Measurements from ENCODE around the gene TSPAN15.

The TSPAN15 gene

DNA sequence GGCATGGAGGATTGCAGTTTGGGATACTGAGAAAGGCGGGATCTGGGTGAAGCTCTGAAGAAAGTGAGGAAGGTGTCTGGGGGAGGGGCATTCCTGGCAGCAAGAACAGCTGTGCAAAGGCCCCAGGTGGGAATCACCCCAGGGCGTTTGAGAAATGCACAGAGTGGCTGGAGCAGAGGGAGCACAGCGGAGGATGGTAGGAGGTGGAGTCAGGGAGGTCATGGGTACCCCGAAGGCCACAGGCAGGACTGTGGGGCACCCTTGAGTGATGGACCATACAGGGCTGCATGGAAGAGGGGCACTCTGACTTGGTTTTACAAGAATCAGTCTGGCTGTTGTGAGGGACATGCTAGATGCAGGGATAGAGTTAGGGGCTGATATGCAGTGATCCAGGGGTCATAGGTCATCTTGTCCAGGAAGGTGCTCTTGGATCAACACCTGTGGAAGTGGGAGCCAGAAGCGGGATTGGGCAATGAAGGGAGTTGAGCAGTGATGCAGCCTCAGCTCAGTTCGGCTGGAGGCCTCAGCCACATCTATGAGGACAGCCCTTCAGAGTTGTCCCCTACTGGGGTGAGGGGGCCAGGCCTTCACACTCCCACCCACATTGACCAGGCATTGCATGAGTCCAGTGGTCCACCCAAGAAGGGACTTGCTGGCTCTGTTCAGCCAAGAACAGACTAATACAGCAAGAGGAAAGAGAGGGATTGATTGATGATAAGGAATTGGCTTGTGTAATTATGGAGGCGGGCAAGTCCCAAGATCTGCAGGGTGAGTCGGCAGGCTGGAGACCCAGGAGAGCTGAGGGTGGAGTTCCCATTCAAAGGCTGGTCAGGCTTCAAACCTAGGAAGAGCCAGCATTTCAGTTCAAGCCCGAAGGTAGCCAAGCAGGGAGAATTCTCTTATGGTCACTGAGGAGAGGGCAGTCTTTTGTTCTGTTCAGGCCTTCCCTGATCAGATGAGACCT, 48.7 kb downstream of the TSPAN15 start:
- in situ Hi-C loops (cut with MboI; ENCODE audit: low sequenced_read_pairs): loop anchor here (25.0 kb wide), 1 partner anchor 137 kb away; the partner anchor contains the start of gene FAM241B

DNA sequence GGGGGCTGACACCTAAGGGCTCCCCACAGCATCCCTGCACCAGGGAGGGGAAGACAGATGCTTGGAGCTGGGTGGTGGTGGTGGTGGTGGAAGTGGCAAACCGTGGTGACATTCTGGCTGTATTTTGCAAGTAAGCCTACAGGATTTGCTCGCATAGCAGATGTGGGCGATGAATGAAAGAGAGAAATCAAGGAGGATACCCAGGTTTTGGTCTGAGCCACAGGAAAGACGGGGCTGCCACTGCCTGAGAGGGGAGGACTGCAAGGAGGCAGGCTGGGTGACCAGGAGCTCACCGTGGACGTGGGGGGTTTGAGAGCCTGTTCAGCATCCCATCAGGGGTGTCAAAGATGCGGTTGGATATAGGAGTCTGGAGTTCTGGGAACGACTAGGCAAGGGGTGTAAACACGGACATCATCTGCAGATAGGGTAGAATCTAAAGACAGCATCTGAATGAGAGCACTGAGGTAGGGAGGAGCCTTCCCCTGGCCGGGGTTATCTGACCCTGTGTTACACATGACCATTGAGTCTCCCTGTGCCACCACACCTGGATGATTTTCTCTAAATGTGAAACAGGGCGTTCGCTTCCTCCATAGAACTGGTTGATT, 49.7 kb downstream of the TSPAN15 start:
- in situ Hi-C loops (cut with MboI; ENCODE audit: low sequenced_read_pairs): loop anchor here (25.0 kb wide), 1 partner anchor 136 kb away; the partner anchor contains the start of gene FAM241B

DNA sequence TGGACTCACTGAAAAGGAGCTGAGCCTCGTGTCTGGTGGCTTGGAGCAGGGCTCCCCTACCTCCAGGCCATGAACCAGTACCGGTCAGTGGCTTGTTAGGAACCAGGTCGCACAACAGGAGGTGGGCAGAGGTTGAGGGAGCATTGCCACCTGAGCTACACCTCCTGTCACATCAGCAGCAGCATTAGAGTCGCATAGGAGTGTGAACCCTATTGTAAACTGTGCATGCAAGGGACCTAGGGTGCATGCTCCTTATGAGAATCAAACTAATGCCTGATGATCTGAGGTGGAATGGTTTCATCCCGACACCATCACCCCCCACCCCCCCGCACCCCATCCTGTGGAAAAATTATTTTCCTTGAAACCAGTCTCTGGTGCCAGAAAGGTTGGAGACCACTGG, 50.4 kb downstream of the TSPAN15 start:
- in situ Hi-C loops (cut with MboI; ENCODE audit: low sequenced_read_pairs): loop anchor here (25.0 kb wide), 1 partner anchor 136 kb away; the partner anchor contains the start of gene FAM241B

DNA sequence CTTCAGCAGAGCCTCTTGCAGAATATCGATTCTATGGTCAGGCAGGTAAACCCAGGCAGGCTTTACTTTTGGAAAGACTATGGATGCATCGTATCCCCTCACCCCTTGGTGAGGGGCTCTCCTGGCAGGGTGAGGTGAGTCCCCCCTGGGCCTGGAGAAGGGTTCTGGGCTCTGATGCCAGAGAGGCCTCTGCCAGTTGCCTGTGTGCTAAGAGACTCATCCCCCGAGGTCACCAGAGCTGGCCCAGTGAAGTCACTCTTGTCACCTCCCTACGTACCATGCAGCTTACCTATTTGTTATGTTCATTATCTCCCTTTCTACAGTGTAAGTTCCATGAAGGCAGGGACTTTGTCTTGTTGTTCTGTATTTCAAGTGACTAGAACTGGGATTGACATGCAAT, 51.3 kb downstream of the TSPAN15 start:
- in situ Hi-C loops (cut with MboI; ENCODE audit: low sequenced_read_pairs): loop anchor here (25.0 kb wide), 1 partner anchor 135 kb away; the partner anchor contains the start of gene FAM241B

DNA sequence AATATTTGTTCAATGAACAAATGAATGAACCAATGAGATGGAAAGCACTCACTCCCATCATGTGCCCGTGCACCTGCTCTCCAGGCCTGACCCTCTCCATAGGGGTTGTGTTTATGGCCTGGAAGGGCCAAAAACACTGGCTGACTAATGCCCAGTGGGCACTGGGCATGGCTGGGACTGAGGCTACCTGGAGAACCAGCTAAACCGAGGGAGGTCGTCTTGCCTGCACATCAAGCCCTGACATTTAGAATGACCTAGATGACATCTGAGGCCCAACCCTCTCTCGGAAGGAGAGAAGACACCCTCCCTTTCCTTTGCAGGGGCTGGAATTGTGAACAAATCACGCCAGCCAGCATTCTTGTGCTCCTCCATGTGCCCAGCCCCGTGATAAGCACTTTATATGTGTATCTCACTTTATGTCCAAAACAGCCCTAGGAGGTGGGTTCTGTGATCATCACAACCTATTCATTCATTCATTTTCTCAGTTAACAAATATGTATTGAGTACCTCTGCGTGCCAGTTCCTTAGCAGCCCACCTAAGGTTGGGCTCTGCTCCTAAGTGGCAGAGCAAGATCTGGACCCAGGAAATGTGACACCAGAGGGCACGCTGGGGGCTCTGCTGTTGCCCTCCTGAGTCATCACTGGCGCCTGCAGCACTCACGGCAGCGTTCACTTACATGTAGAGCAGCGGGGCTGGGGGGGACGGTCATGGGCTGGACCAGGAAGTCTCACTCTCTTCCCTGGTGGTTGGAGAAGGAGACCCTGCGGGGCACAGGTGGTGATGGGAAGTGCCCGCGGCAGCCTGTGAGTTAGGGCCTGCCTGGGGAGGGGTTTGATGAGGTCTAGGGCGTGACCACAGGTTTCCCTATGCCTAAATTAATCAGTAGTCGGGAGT, 52.0 kb downstream of the TSPAN15 start:
- in situ Hi-C loops (cut with MboI; ENCODE audit: low sequenced_read_pairs): loop anchor here (25.0 kb wide), 1 partner anchor 134 kb away; the partner anchor contains the start of gene FAM241B

DNA sequence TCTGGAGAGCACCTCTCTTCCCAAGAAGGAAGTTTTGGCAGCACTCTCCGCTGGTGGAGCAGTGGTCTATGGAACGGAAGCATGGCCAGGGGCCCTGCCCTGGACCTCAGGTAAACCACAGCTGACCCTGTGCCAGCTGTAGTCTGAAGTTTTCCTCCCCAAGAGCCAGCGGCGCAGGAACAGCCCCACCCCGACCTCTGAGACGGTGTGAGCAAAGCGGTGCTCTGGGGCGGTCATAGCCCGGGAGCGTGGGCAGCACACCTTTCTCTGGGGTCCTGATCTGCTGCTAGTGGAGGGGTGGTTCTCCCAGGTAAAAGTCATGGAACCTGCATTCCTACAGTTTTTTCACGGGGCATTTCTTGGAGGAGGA, 52.6 kb downstream of the TSPAN15 start:
- in situ Hi-C loops (cut with MboI; ENCODE audit: low sequenced_read_pairs): loop anchor here (25.0 kb wide), 1 partner anchor 133 kb away; the partner anchor contains the start of gene FAM241B

DNA sequence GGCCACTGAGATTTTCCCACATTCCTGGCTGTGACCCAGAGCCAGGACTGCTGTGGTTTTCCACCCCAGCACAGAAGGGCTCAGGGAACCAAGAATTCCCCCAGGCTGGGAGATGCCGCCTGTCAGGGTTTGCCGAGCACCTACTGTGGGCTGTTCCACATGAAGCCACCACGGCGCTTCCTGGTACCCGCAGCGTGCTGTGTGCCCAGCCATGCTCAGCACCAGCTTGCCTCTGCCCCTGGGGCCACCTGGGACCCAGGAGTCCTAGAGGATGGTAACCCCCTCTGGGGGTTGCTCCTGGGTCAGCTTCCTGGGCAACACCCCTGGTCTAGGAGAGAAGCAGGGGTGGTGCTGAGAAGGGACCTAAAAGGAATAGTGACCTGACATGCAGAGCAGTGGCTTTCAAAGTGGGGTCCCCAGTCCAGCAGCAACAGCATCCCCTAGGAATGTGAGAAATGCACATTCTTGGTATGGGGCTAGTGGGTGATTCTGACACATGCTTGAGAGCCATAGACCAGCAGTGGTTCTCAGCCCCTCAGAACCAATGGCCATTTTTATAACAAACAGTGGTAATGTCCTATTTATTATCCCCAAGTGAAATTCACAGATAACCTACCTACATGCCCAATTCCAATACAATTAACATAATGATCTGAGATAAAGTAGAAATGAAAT, 53.4 kb downstream of the TSPAN15 start:
- in situ Hi-C loops (cut with MboI; ENCODE audit: low sequenced_read_pairs): loop anchor here (25.0 kb wide), 1 partner anchor 133 kb away; the partner anchor contains the start of gene FAM241B

DNA sequence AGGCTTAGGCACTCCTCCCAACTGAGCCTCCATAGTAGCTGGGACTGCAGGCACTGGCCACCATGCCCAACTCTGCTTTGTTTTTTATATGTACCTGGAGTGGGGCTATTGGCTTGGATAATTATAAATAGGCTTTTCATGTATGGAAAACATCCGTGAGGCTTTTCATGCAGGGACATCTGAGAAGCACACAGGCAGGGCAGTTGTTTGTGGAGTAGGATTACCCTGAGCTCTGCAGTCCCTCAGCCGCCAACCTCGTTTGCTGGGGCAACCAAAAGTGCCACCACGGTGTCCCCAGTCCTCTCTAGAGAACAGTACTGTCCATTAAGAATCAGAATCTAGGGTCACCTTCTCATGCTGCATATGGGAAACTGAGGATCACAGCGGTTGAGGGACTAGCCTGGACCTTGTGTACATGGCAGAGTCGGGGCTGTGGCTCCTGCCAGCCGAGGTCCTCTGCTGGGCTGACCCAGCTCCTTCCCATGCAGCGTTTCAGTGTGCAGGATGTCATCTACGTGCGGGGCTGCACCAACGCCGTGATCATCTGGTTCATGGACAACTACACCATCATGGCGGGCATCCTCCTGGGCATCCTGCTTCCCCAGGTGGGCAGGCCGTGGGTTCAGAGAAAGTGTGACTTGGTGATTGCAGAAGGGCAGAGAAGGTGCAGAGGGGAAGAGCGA, 54.5 kb downstream of the TSPAN15 start:
- in situ Hi-C loops (cut with MboI; ENCODE audit: low sequenced_read_pairs): loop anchor here (25.0 kb wide), 1 partner anchor 132 kb away; the partner anchor contains the start of gene FAM241B

DNA sequence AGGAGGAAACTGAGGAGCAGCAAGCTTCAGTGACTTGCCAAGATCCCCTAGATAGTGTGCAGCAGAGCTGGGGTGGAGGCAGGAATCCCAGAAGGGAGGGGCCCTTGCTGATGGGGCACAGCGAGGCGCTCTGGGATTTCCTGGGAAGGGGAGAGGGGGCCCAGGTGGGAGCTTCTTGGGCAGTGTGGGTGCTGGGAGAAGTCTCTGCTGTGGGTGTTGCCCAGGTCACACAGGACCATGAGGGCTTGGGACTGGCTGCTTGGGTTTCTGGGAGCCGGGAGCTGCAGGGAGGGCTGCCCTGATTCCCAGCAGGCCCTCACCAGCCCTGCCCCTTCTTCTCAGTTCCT, 55.2 kb downstream of the TSPAN15 start:
- in situ Hi-C loops (cut with MboI; ENCODE audit: low sequenced_read_pairs): loop anchor here (25.0 kb wide), 1 partner anchor 131 kb away; the partner anchor contains the start of gene FAM241B

DNA sequence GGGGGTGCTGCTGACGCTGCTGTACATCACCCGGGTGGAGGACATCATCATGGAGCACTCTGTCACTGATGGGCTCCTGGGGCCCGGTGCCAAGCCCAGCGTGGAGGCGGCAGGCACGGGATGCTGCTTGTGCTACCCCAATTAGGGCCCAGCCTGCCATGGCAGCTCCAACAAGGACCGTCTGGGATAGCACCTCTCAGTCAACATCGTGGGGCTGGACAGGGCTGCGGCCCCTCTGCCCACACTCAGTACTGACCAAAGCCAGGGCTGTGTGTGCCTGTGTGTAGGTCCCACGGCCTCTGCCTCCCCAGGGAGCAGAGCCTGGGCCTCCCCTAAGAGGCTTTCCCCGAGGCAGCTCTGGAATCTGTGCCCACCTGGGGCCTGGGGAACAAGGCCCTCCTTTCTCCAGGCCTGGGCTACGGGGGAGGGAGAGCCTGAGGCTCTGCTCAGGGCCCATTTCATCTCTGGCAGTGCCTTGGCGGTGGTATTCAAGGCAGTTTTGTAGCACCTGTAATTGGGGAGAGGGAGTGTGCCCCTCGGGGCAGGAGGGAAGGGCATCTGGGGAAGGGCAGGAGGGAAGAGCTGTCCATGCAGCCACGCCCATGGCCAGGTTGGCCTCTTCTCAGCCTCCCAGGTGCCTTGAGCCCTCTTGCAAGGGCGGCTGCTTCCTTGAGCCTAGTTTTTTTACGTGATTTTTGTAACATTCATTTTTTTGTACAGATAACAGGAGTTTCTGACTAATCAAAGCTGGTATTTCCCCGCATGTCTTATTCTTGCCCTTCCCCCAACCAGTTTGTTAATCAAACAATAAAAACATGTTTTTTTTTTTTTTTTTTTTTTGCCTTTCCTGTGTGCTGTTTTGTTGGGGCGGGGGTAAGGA, 55.8 kb downstream of the TSPAN15 start:
- in situ Hi-C loops (cut with MboI; ENCODE audit: low sequenced_read_pairs): loop anchor here (25.0 kb wide), 1 partner anchor 130 kb away; the partner anchor contains the start of gene FAM241B

DNA sequence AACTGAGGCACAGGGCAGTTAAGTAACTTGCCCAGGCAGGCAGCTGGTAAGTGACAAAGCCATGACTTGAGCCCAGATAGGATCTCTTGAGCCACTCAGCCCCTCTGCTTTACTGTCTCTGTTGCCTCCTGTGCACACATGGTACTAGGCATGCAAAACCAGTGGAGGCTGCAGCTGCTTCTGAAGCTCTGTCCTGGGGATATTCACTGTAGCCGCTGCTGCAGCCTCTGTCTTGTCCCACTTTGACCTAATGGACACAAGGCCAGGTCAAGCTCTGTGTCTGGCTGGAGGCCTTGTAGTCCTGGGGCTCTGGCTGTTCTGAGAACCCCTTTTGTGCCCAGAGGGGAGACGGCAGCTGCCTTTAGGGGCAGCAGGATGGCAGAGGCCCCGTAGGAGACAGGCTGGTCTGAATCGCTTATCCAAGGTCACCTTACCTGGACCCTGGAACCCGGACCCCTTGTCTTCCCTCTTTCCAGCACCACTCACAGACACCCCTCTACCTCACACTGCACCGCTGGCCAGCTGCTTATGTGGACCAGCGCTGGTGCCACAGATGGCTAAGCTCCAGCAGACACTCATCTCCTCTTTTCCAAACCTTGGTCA, 57.6 kb downstream of the TSPAN15 start:
- in situ Hi-C loops (cut with MboI; ENCODE audit: low sequenced_read_pairs): loop anchor here (25.0 kb wide), 1 partner anchor 128 kb away; the partner anchor contains the start of gene FAM241B

DNA sequence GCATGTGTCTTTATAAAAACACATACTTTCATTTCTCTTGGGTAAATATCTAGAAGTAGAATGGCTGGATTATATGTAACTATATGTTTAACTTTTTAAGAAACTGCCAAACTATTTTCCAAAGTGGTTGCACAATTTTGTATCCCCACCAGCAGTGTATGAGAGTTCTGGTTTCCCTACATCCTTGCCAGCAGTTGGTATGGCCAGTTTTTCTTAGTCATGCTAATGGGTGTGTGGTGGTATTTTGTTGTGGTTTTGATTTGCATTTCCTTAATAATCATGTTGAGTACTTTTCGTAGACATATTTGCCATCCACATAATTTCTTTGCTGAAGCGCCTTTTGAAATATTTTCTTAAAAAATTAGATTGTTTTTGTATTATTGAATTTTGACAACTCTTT, 61.6 kb downstream of the TSPAN15 start:
- in situ Hi-C loops (cut with MboI; ENCODE audit: low sequenced_read_pairs): loop anchor here (25.0 kb wide), 1 partner anchor 124 kb away; the partner anchor contains the start of gene FAM241B

DNA sequence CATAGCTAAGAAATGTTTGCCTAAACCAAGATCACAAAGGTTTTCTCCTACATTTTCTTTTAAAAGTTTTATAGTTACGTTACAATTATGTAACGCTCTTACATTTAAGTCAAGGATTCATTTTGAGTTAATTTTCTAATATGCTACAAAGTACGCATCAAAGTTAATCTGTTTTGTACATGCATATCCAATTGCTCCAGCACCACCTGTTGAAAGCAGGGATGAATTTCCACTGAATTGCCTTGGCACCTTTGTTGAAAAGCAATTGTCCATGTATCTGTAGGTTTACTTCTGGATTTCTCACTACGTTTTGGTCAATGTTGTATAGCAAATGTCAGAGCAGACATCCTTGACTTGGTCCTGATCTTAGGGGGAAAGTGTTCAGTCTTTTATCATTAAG, 62.4 kb downstream of the TSPAN15 start:
- in situ Hi-C loops (cut with MboI; ENCODE audit: low sequenced_read_pairs): loop anchor here (25.0 kb wide), 1 partner anchor 124 kb away; the partner anchor contains the start of gene FAM241B

DNA sequence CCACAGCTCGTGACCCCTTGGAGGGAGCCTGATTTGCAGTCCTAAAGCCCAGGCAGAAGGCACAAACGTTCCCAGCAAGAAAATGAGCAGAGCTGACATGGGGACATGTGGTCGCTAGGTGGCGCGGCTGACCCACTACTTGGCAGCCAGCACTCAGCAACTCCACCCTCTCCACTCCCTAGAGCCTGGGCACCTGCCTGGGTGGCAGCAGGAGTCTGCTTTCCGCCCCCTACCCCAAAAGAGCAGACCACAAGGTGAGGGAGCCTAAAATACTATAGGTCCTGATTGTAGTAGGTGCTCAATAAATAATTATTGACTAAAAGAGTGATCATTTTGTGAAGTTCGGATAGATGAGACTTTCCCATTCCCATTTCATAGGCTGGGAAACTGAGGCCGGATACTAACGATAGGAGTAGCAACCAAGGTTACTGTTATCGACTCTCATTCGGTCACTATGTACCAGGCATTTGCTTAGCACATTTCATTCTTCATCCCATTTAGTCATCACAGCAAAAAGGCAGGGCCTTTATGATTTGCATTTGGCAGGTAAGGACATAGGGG, 64.5 kb downstream of the TSPAN15 start:
- in situ Hi-C loops (cut with MboI; ENCODE audit: low sequenced_read_pairs): loop anchor here (25.0 kb wide), 1 partner anchor 122 kb away; the partner anchor contains the start of gene FAM241B

DNA sequence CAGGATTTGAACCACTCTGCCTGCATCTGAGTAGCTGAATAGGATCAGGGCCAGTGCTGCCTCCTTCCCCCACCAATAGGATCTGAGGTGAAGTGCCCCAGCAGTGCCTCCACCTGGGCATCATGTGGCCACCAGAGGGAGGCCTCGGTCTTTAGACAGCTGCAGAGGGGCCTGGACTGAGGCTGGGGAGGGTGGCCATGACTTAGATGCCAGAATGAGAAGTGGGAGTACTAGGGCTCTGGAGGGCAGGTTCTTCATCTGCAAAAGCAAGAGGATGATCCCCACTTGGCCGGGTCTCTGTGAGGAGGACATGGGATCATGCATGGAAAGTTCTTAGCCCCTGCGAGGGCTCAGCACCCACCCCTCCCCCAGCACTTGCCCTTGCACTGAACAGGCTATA, 65.1 kb downstream of the TSPAN15 start:
- in situ Hi-C loops (cut with MboI; ENCODE audit: low sequenced_read_pairs): loop anchor here (25.0 kb wide), 1 partner anchor 121 kb away; the partner anchor contains the start of gene FAM241B

DNA sequence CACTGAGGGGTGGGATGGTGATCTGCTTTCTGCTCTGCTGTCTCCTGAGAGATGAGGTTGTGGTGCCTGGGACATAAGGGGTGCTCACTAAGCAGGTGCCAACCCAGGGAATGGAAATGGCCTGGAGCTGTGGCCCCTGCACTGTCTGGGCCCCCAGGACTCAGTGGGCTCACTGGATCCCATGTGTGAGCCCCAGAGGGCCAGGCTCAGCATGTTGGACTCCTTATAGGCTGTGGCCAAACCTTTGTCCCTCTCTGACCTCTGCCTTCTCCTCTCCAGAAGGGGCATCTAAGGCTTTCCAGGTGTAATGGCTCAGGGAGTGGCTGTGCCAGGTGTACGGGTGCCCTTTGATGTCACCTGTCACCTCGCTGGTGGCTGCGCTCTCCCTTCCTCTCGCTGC, 65.5 kb downstream of the TSPAN15 start:
- in situ Hi-C loops (cut with MboI; ENCODE audit: low sequenced_read_pairs): loop anchor here (25.0 kb wide), 1 partner anchor 121 kb away; the partner anchor contains the start of gene FAM241B

DNA sequence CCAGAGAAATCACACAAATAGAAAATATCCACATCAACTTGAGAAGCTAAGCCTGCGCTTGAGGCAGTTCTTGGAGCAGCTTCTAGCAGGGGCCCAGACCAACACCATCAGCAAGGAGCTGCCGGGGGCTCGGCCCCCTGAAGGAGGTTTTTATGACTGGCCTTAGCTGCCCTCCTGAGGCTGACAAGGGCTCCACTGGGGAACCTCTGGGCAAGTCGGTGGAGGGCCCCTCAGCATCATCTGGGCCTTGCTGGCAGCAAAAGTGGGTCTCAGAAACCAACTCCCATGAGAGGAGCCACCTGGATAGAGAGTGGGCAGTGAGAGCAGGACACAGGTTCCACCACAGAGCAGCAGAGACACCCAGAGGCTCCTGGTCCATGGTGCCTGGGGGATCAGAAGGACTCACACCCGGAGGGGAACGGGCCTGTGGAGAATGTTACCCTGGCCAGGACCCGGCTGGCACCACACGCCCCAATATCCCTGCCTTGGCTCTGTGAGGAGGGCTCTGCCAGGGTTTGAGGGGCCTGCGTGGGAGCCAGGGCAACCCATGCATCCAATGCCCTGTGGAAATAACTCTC, 66.1 kb downstream of the TSPAN15 start:
- in situ Hi-C loops (cut with MboI; ENCODE audit: low sequenced_read_pairs): loop anchor here (25.0 kb wide), 1 partner anchor 120 kb away; the partner anchor contains the start of gene FAM241B

Measured in hTERT RPE-1 (cell line).